HEK293 (cell line): ENCODE results near the gene ABCC11.

Experiments used
- CTCF ChIA-PET: fragments of 350-600 bp; formaldehyde crosslinking; extraction: SDS; loops from one replicate; lab custom pipeline; 2021; ENCODE audit warnings: antibody characterized with exemption; lab: Yijun Ruan, JAX
- POLR2A ChIA-PET: fragments of 300-600 bp; formaldehyde crosslinking; extraction: SDS; loops from one replicate; lab custom pipeline; 2020; ENCODE audit warnings: antibody characterized with exemption, inconsistent platforms; lab: Yijun Ruan, JAX
- H3K27ac ChIP-seq: fragments of 200-500 bp; sonication (Bioruptor generic); 2 replicates; pipeline ENCODE4 v1.5.1; 2014; ENCODE audit warnings: low read depth, low read length, control low read depth, inconsistent platforms; ENCODE audit errors: extremely low read depth
- H3K36me3 ChIP-seq, 2 experiments: fragments of 200-500 bp in 1 of 2; sonication (Bioruptor generic) in 1 of 2; 1 replicate in 1 of 2; 2 replicates in 1 of 2; pipeline ENCODE4 v1.5.1; 2014 to 2017; ENCODE audit warnings: inconsistent platforms in 2 of 2, low read length in 2 of 2; ENCODE audit not compliant: control insufficient read depth in 2 of 2, insufficient read depth in 1 of 2
- H3K4me1 ChIP-seq: fragments of 200-500 bp; sonication (Bioruptor generic); 2 replicates; pipeline ENCODE4 v1.5.1; 2014; ENCODE audit warnings: mild to moderate bottlenecking, low read length, inconsistent platforms; ENCODE audit not compliant: control insufficient read depth, insufficient read depth
- H3K4me3 ChIP-seq: 2 replicates; pipeline ENCODE4 v1.5.1; 2011; ENCODE audit warnings: low read depth, mild to moderate bottlenecking, control low read depth, low read length, moderate library complexity
- H3K9me3 ChIP-seq: fragments of 200-500 bp; sonication (Bioruptor generic); 2 replicates; pipeline ENCODE4 v1.5.1; 2014; ENCODE audit warnings: low read depth, low read length, inconsistent platforms; ENCODE audit not compliant: control insufficient read depth, insufficient read depth
- OSR2 ChIP-seq: fragments of 450-650 bp; formaldehyde crosslinking; IDR thresholded peaks from 2 replicates; pipeline ENCODE4 v1.5.1; 2016; ENCODE audit warnings: missing biosample characterization, missing genetic modification characterization
- OVOL3 ChIP-seq: fragments of 450-650 bp; formaldehyde crosslinking; IDR thresholded peaks from 2 replicates; pipeline ENCODE4 v1.5.1; 2016; ENCODE audit warnings: missing biosample characterization, missing genetic modification characterization
- REST ChIP-seq: fragments of 450-650 bp; formaldehyde crosslinking; IDR thresholded peaks from 2 replicates; pipeline ENCODE4 v1.5.1; 2016; ENCODE audit warnings: missing biosample characterization, missing genetic modification characterization
- TCF7L2 ChIP-seq: IDR thresholded peaks from 2 replicates; pipeline ENCODE4 v1.6.1; 2011; ENCODE audit warnings: low read depth, mild to moderate bottlenecking, inconsistent platforms, low read length, moderate library complexity, borderline replicate concordance
- ZBTB7A ChIP-seq: fragments of 450-650 bp; formaldehyde crosslinking; IDR thresholded peaks from 2 replicates; pipeline ENCODE4 v1.5.1; 2016; ENCODE audit warnings: low read depth, missing biosample characterization, missing genetic modification characterization
- ZEB2 ChIP-seq: fragments of 450-650 bp; formaldehyde crosslinking; IDR thresholded peaks from 2 replicates; pipeline ENCODE4 v1.5.1; 2016; ENCODE audit warnings: missing biosample characterization, missing genetic modification characterization
- ZNF121 ChIP-seq: fragments of 450-650 bp; formaldehyde crosslinking; IDR thresholded peaks from 2 replicates; pipeline ENCODE4 v1.5.1; 2016; ENCODE audit warnings: missing biosample characterization, missing genetic modification characterization
- ZNF138 ChIP-seq: fragments of 450-650 bp; formaldehyde crosslinking; IDR thresholded peaks from 2 replicates; pipeline ENCODE4 v1.5.1; 2016; ENCODE audit warnings: missing biosample characterization, missing genetic modification characterization, borderline replicate concordance
- ZNF19 ChIP-seq: fragments of 450-650 bp; formaldehyde crosslinking; IDR thresholded peaks from 2 replicates; pipeline ENCODE4; 2016; ENCODE audit warnings: missing biosample characterization, missing genetic modification characterization, low read depth
- ZNF202 ChIP-seq: fragments of 450-650 bp; formaldehyde crosslinking; IDR thresholded peaks from 2 replicates; pipeline ENCODE4 v1.5.1; 2016; ENCODE audit warnings: missing biosample characterization, missing genetic modification characterization, borderline replicate concordance
- ZNF341 ChIP-seq: fragments of 450-650 bp; formaldehyde crosslinking; IDR thresholded peaks from 2 replicates; pipeline ENCODE4; 2016; ENCODE audit warnings: low read depth, missing biosample characterization, missing genetic modification characterization
- ZNF354C ChIP-seq: fragments of 450-650 bp; formaldehyde crosslinking; IDR thresholded peaks from 2 replicates; pipeline ENCODE4 v1.5.1; 2016; ENCODE audit warnings: missing biosample characterization, missing genetic modification characterization, low read depth, borderline replicate concordance
- ZNF366 ChIP-seq: fragments of 450-650 bp; formaldehyde crosslinking; conservative IDR thresholded peaks from 2 replicates; pipeline ENCODE4 v1.5.1; 2016; ENCODE audit warnings: missing biosample characterization, missing genetic modification characterization
- ZNF398 ChIP-seq: fragments of 450-650 bp; formaldehyde crosslinking; IDR thresholded peaks from 2 replicates; pipeline ENCODE4 v1.5.1; 2017; ENCODE audit warnings: missing biosample characterization, missing genetic modification characterization
- ZNF423 ChIP-seq: fragments of 450-650 bp; formaldehyde crosslinking; IDR thresholded peaks from 2 replicates; pipeline ENCODE4 v1.5.1; 2016; ENCODE audit warnings: missing biosample characterization, missing genetic modification characterization
- ZNF514 ChIP-seq: fragments of 450-650 bp; formaldehyde crosslinking; IDR thresholded peaks from 2 replicates; pipeline ENCODE4 v1.5.1; 2016; ENCODE audit warnings: missing biosample characterization, missing genetic modification characterization
- ZNF560 ChIP-seq: fragments of 450-650 bp; formaldehyde crosslinking; IDR thresholded peaks from 2 replicates; pipeline ENCODE4 v1.5.1; 2017; ENCODE audit warnings: missing biosample characterization, missing genetic modification characterization, borderline replicate concordance
- ZNF621 ChIP-seq: fragments of 450-650 bp; formaldehyde crosslinking; IDR thresholded peaks from 2 replicates; pipeline ENCODE4 v1.5.1; 2017; ENCODE audit warnings: missing biosample characterization, missing genetic modification characterization
- ZNF624 ChIP-seq: fragments of 450-650 bp; formaldehyde crosslinking; IDR thresholded peaks from 2 replicates; pipeline ENCODE4 v1.5.1; 2017; ENCODE audit warnings: missing biosample characterization, missing genetic modification characterization
- ZNF626 ChIP-seq: fragments of 450-650 bp; sonication (Bioruptor Pico); formaldehyde crosslinking; IDR thresholded peaks from 2 replicates; pipeline ENCODE4 v1.5.1; 2018; ENCODE audit warnings: missing biosample characterization, missing genetic modification characterization, inconsistent platforms
- ZNF629 ChIP-seq: fragments of 450-650 bp; formaldehyde crosslinking; IDR thresholded peaks from 2 replicates; pipeline ENCODE4 v1.5.1; 2017; ENCODE audit warnings: missing biosample characterization, missing genetic modification characterization
- ZNF677 ChIP-seq: fragments of 450-650 bp; IDR thresholded peaks from 2 replicates; pipeline ENCODE4 v1.5.0; 2018; ENCODE audit warnings: missing biosample characterization, mild to moderate bottlenecking, missing genetic modification characterization, moderate library complexity
- ZNF777 ChIP-seq: fragments of 450-650 bp; formaldehyde crosslinking; IDR thresholded peaks from 2 replicates; pipeline ENCODE4 v1.5.1; 2017; ENCODE audit warnings: missing biosample characterization, missing genetic modification characterization, borderline replicate concordance
- ZNF830 ChIP-seq: fragments of 450-650 bp; IDR thresholded peaks from 2 replicates; pipeline ENCODE4 v1.5.0; 2018; ENCODE audit warnings: missing biosample characterization, missing genetic modification characterization, low read depth, mild to moderate bottlenecking, moderate library complexity
- TF ChIP-seq, protein P1 (sequence below): fragments of 450-650 bp; IDR thresholded peaks from 2 replicates; pipeline ENCODE4 v1.5.1; 2018; ENCODE audit warnings: missing biosample characterization, mild to moderate bottlenecking, missing genetic modification characterization

The ABCC11 gene

GRCh38 chr16:48123104-48123788, 124.1 kb downstream of the ABCC11 start (continued):
- peak; percentile 77 for TF ChIP-seq ZNF398

GRCh38 chr16:48121276-48121675, 126.1 kb downstream of the ABCC11 start:
- no peak overlapping the region for H3K4me3 ChIP-seq
- CTCF ChIA-PET = interaction anchor here (1.2 kb wide), 1 partner anchor 978 kb away, joined by 3 read pairs; no protein-coding TSS in a partner anchor
- no peaks in the 10 kb centered on the region for H3K36me3 ChIP-seq
- H3K9me3 ChIP-seq = no peaks in the 10 kb centered on the region
- no peaks in the 10 kb centered on the region for H3K4me1 ChIP-seq
- TF ChIP-seq ZNF777 (tag by site-specific recombination) (no peak), ZNF354C (tag by site-specific recombination) (no peak), ZNF514 (tag by site-specific recombination) (no peak), ZNF621 (tag by site-specific recombination) (no peak), ZNF560 (tag by site-specific recombination) (no peak), OSR2 (tag by site-specific recombination) (no peak)
- H3K27ac ChIP-seq = no peak overlapping the region
- POLR2A ChIA-PET = no interaction called here

DNA sequence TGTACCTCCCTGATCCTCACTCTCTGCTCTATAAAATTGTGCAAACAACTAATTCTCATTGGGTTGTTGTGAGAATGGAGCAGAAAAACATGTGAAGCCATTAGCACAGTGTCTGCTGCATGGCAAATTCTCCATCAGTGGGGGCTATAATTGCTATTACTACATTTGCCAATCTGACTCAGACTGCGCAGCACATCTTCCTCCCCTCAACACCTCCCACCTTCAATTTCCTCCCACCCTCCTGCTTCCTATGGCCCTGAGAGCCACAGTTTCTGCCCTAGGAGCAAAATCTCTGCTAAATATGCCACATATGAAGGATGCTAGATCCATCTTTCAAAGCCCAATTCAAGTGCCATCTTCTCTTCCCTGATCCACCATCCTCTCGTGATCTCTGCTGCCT, 128.5 kb downstream of the ABCC11 start:
- TF ChIP-seq ZNF626 (tag by site-specific recombination) (no peak), ZNF19 (tag by site-specific recombination) (no peak), OVOL3 (tag by site-specific recombination) (no peak), TCF7L2 (no peak), ZNF629 (no peak), ZNF341 (tag by site-specific recombination) (no peak), ZNF202 (tag by site-specific recombination) (no peak), ZNF138 (no peak), ZNF677 (no peak), ZEB2 (tag by site-specific recombination) (no peak), ZNF423 (tag by site-specific recombination) (no peak), ZNF624 (no peak), ZNF366 (tag by site-specific recombination) (no peak), ZNF354C (tag by site-specific recombination) (no peak), ZBTB7A (tag by site-specific recombination) (no peak), REST (no peak), ZNF830 (no peak), ZNF121 (tag by site-specific recombination) (no peak)
- TF ChIP-seq, protein P1, sequence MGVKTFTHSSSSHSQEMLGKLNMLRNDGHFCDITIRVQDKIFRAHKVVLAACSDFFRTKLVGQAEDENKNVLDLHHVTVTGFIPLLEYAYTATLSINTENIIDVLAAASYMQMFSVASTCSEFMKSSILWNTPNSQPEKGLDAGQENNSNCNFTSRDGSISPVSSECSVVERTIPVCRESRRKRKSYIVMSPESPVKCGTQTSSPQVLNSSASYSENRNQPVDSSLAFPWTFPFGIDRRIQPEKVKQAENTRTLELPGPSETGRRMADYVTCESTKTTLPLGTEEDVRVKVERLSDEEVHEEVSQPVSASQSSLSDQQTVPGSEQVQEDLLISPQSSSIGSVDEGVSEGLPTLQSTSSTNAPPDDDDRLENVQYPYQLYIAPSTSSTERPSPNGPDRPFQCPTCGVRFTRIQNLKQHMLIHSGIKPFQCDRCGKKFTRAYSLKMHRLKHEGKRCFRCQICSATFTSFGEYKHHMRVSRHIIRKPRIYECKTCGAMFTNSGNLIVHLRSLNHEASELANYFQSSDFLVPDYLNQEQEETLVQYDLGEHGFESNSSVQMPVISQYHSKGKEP (tag by site-specific recombination) = no peak
- H3K27ac ChIP-seq = no peak overlapping the region
- POLR2A ChIA-PET = no interaction called here
- CTCF ChIA-PET = interaction anchor here (0.7 to 1.9 kb wide), 2 partner anchors 38 to 978 kb away, joined by 3 to 6 read pairs; no protein-coding TSS in a partner anchor
- H3K36me3 ChIP-seq = no peaks in the 10 kb centered on the region
- H3K9me3 ChIP-seq = no peaks in the 10 kb centered on the region
- no peak overlapping the region for H3K4me3 ChIP-seq
- no peaks in the 10 kb centered on the region for H3K4me1 ChIP-seq
